H1 (cell line): ENCODE data around the gene NDUFV1. TPM values are rescaled to one million over a fixed set of nuclear protein-coding genes. Genes with fewer than 3 reads are reported as not detected.
A peak's percentile ranks its signal among the peaks of the same experiment; 100 is the strongest.

Experiments used
- CHD2 ChIP-seq: IDR thresholded peaks from 2 replicates; pipeline ENCODE4 v1.6.1; 2012; ENCODE audit warnings: low read length, improper control_type of control experiment
- FOSL1 ChIP-seq: IDR thresholded peaks from 2 replicates; pipeline ENCODE4 v1.6.1; 2011; ENCODE audit warnings: mild to moderate bottlenecking, low read depth, low read length, moderate library complexity; ENCODE audit not compliant: insufficient read depth
- GABPA ChIP-seq: IDR thresholded peaks from 2 replicates; pipeline ENCODE4 v1.6.1; 2011; ENCODE audit warnings: mild to moderate bottlenecking, low read length, moderate library complexity, borderline replicate concordance; ENCODE audit not compliant: insufficient read depth
- HDAC2 ChIP-seq, 2 experiments: fragments of 300-600 bp in 1 of 2; sonication (generic) in 1 of 2; IDR thresholded peaks; 2 replicates each; pipeline ENCODE4 v1.6.1; 2011 to 2012; ENCODE audit warnings: low read depth in 2 of 2, low read length in 2 of 2, mild to moderate bottlenecking in 2 of 2, moderate library complexity in 2 of 2, borderline replicate concordance in 1 of 2, inconsistent platforms in 1 of 2
- KDM4A ChIP-seq: IDR thresholded peaks from one replicate; pipeline ENCODE4 v1.7.1; 2012; ENCODE audit warnings: low read depth, mild to moderate bottlenecking, moderate library complexity, low read length, inconsistent platforms; ENCODE audit not compliant: severe bottlenecking
- MAFK ChIP-seq: IDR thresholded peaks from 2 replicates; pipeline ENCODE4 v1.6.1; 2012; ENCODE audit warnings: low read depth, mild to moderate bottlenecking, improper control_type of control experiment, low read length
- NANOG ChIP-seq: IDR thresholded peaks from 2 replicates; pipeline ENCODE4 v1.6.1; 2011; ENCODE audit warnings: low read length, low read depth, mild to moderate bottlenecking, inconsistent platforms; ENCODE audit not compliant: insufficient read depth, poor library complexity, severe bottlenecking
- POLR2AphosphoS5 ChIP-seq: IDR thresholded peaks from 2 replicates; pipeline ENCODE4 v1.6.1; 2011; ENCODE audit warnings: low read depth, low read length
- POU5F1 ChIP-seq: IDR thresholded peaks from 2 replicates; pipeline ENCODE4 v1.6.1; 2011; ENCODE audit warnings: low read depth, mild to moderate bottlenecking, low read length, moderate library complexity
- RAD21 ChIP-seq, 2 experiments: IDR thresholded peaks in 1 of 2; conservative IDR thresholded peaks in 1 of 2; 2 replicates each; pipeline ENCODE4 v1.6.1; 2011; ENCODE audit warnings: low read depth in 2 of 2, low read length in 2 of 2, improper control_type of control experiment in 1 of 2, inconsistent platforms in 1 of 2, mild to moderate bottlenecking in 1 of 2, moderate library complexity in 1 of 2
- RBBP5 ChIP-seq: IDR thresholded peaks from 2 replicates; pipeline ENCODE4 v1.7.1; 2012; ENCODE audit warnings: low read depth, mild to moderate bottlenecking, inconsistent platforms, low read length, moderate library complexity, borderline replicate concordance
- RXRA ChIP-seq: IDR thresholded peaks from 2 replicates; pipeline ENCODE4 v1.6.1; 2011; ENCODE audit warnings: low read depth, mild to moderate bottlenecking, low read length, moderate library complexity; ENCODE audit not compliant: insufficient read depth
- SIRT6 ChIP-seq: IDR thresholded peaks from one replicate; pipeline ENCODE4 v1.7.1; 2012; ENCODE audit warnings: low read length, inconsistent platforms
- SP4 ChIP-seq: IDR thresholded peaks from 2 replicates; pipeline ENCODE4 v1.6.1; 2012; ENCODE audit warnings: low read length, inconsistent platforms
- TAF1 ChIP-seq: IDR thresholded peaks from 2 replicates; pipeline ENCODE4 v1.6.1; 2011; ENCODE audit warnings: mild to moderate bottlenecking, low read depth, low read length
- TAF7 ChIP-seq: optimal IDR thresholded peaks from 2 replicates; pipeline ENCODE3; 2011; ENCODE audit warnings: low read depth, mild to moderate bottlenecking, inconsistent platforms, low read length, moderate library complexity, borderline replicate concordance
- polyA plus RNA-seq, 7 experiments: library from polyadenylated mRNA; depleted of rRNA in 3 of 7; stranded (reverse) in 5 of 7; unstranded in 2 of 7; fragments of >200 nt in 5 of 7; fragments of 200-250 nt in 2 of 7; gene quantifications; 1 replicate in 5 of 7; 2 replicates in 1 of 7; 4 replicates in 1 of 7; pipeline versions ENCODE4 v1.2.1 to v1.2.3, GENCODE V29; 2011 to 2013; ENCODE audit warnings: missing spikeins in 2 of 7, mixed read lengths in 2 of 7
- total RNA-seq: library from RNA; stranded (reverse); fragmentation: NEBNext Ultra II Directional; extraction: Animal tissue kit (Norgen Biotek cat#: 25700); gene quantifications from 2 replicates; pipeline ENCODE4 v1.2.1, GENCODE V29; 2021
- TF ChIP-seq, protein P1 (sequence below): IDR thresholded peaks from 2 replicates; pipeline ENCODE4 v1.6.1; 2012; ENCODE audit warnings: inconsistent platforms
- TF ChIP-seq, protein P2 (sequence below): IDR thresholded peaks from 2 replicates; pipeline ENCODE4 v1.6.1; 2012; ENCODE audit warnings: low read length, inconsistent platforms
- TF ChIP-seq, protein P3 (sequence below): IDR thresholded peaks from 2 replicates; pipeline ENCODE4 v1.6.1; 2011; ENCODE audit warnings: low read depth, mild to moderate bottlenecking, low read length; ENCODE audit not compliant: insufficient read depth

NDUFV1 gene
- total and polyA plus RNA-seq, 2 of the 8 experiments (the other 6 are each of a cell fraction or from before 2014, with no cell fraction given) = 125 to 131 TPM

DNA sequence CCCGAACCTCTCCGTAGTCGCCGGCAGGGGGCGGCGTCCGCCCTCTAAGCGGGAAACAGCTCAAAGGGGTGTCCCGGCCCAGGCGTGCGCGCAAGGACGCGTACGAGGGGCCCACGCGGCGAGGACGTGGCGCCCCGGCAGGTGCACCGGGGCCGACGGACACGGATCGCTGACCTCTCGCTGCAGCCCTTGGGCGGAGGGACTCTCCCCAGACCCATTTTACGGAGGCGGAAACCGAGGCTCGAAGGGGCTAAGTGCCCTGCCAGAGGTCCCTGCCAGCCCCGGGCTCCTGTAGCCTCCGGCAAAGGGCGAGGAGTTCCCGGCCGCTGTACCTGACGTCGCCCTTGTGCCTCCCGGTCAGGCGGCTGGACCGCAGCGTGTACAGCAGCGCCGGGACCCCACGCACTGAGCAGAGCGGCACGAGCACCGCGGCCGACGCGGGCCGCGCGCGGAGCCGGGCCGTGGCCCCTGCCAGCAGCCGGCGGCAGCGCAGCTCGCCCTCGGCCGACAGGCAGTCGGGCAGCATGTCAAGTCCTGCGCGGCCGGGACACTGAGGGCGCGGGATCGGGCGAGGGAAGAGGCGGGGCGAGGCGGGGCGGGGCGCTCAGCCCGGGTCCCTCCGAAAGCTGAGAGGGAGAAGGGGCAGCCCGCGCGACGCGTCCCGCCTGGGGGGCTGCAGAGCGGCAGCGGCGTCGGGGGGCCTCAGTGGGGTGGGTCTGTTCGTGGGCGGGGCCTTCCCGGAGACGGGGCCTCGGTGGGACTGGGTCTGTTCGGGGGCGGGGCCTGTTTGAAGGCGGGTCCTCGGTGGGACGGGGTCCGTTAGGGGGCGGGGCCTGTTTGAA, 22.9 kb downstream of the NDUFV1 start, which contains the start of gene NUDT8 (continued):
- TF ChIP-seq MAFK (no peak), NANOG (no peak), RAD21 (IDR thresholded peaks at IDR 0.05 in 1 of 2, conservative IDR thresholded peaks at IDR 0.05 in 1 of 2; ENCODE audit: low read depth in 2 of 2, low read length in 2 of 2) (peak; percentile 53 to 63), SP4 (no peak; the same call in none of the 2 replicates), TAF1 (peak; percentile 32; the same call in 1 of the 2 replicates), POU5F1 (no peak), SIRT6 (no peak), RXRA (no peak), CHD2 (no peak; the same call in none of the 2 replicates), KDM4A (peak; percentile 35), FOSL1 (no peak), HDAC2 (IDR thresholded peaks at IDR 0.05; ENCODE audit: borderline replicate concordance in 1 of 2, low read depth in 2 of 2, low read length in 2 of 2) (peak in 1 of 2 experiments; percentile 84; a peak in 2 of 4 replicates), RBBP5 (peak; percentile 50; the same call in 1 of the 2 replicates), GABPA (no peak), TAF7 (no peak), POLR2AphosphoS5 (peak; percentile 76)
- TF ChIP-seq, protein P1, sequence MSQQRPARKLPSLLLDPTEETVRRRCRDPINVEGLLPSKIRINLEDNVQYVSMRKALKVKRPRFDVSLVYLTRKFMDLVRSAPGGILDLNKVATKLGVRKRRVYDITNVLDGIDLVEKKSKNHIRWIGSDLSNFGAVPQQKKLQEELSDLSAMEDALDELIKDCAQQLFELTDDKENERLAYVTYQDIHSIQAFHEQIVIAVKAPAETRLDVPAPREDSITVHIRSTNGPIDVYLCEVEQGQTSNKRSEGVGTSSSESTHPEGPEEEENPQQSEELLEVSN = peak; percentile 88
- TF ChIP-seq, protein P2, sequence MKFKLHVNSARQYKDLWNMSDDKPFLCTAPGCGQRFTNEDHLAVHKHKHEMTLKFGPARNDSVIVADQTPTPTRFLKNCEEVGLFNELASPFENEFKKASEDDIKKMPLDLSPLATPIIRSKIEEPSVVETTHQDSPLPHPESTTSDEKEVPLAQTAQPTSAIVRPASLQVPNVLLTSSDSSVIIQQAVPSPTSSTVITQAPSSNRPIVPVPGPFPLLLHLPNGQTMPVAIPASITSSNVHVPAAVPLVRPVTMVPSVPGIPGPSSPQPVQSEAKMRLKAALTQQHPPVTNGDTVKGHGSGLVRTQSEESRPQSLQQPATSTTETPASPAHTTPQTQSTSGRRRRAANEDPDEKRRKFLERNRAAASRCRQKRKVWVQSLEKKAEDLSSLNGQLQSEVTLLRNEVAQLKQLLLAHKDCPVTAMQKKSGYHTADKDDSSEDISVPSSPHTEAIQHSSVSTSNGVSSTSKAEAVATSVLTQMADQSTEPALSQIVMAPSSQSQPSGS = no peak
- TF ChIP-seq, protein P3, sequence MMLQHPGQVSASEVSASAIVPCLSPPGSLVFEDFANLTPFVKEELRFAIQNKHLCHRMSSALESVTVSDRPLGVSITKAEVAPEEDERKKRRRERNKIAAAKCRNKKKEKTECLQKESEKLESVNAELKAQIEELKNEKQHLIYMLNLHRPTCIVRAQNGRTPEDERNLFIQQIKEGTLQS = no peak
